Gastrocnemius medialis (tissue), 4 donors: ENCODE measurements around the gene NRTN.
"Not testable (repeated sequence)": the region's sequence is repeated elsewhere in the genome, so short reads cannot be mapped to it uniquely, and the experiment has no call there.

ENCODE experiments used
- CTCF ChIP-seq, 5 experiments: fragments of 450-650 bp in 3 of 5; fragments of 200-600 bp in 2 of 5; sonication (generic) in 2 of 5; IDR thresholded peaks in 4 of 5; conservative IDR thresholded peaks in 1 of 5; 1 replicate in 4 of 5; 2 replicates in 1 of 5; pipeline ENCODE4 v1.5.1; 2016 to 2019; ENCODE audit warnings: antibody characterized with exemption in 5 of 5, mild to moderate bottlenecking in 3 of 5, moderate library complexity in 3 of 5
- POLR2A ChIP-seq, 2 donors: fragments of 450-650 bp; IDR thresholded peaks; one replicate each; pipeline ENCODE4 v1.6.1; 2017; ENCODE audit warnings: antibody characterized with exemption in 2 of 2, mild to moderate bottlenecking in 2 of 2, moderate library complexity in 2 of 2

DNA sequence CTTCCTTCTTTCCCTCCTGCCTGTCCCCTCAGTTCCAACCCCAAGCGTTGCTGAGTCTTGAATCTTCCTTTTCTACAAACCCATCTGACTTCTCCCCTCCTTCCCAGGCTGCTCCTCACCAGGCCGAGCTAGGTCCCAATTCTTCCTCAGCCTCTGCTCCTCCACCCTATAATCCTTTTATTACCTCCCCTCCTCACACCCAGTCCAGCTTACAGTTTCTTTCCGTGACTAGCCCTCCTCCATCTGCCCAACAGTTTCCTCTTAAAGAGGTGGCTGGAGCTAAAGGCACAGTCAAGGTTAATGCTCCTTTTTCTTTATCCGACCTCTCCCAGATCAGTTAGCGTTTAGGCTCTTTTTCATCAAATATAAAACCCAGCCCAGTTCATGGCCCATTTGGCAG is 43.8 kb downstream of the NRTN start:
- not testable (repeated sequence) for TF ChIP-seq POLR2A (IDR thresholded peaks at IDR 0.05); CTCF (IDR thresholded peaks at IDR 0.05 in 4 of 5, conservative IDR thresholded peaks at IDR 0.05 in 1 of 5)
